WTC11 (cell line): ENCODE measurements around the gene TRIM38. TPM values are rescaled to one million over a fixed set of nuclear protein-coding genes. Genes with fewer than 3 reads are reported as not detected.
"Not testable (repeated sequence)": the region's sequence is repeated elsewhere in the genome, so short reads cannot be mapped to it uniquely, and the experiment has no call there.

Source experiments
- ATAC-seq: fragments of 200-7000 bp; cut with Tn5 transposase; 2 replicates; pipeline ENCODE4 v1.10.0; 2021; ENCODE audit warnings: mild to moderate bottlenecking, moderate library complexity
- CTCF ChIA-PET: fragments of 300-600 bp; sonication (Branson Sonifier 250); formaldehyde crosslinking; loops from one replicate; lab custom pipeline; 2021; ENCODE audit warnings: antibody characterized with exemption; lab: Charles Lee
- POLR2A ChIA-PET: fragments of 350-600 bp; sonication (Branson Sonifier 250); formaldehyde crosslinking; loops from one replicate; lab custom pipeline; 2021; ENCODE audit warnings: antibody characterized with exemption; lab: Charles Lee
- DNase-seq: peaks from one replicate; pipeline ENCODE4 v3.0.0; 2021; ENCODE audit warnings: low spot score
- H3K27ac Mint-ChIP-seq: 2 replicates; pipeline ENCODE4 v1.8.0; 2021; ENCODE audit warnings: mixed read lengths
- H3K27me3 Mint-ChIP-seq: 2 replicates; pipeline ENCODE4 v1.8.0; 2021; ENCODE audit warnings: low read depth, mild to moderate bottlenecking, moderate library complexity, mixed read lengths
- H3K36me3 Mint-ChIP-seq: 2 replicates; pipeline ENCODE4 v1.8.0; 2021; ENCODE audit warnings: mixed read lengths
- H3K4me1 Mint-ChIP-seq: 2 replicates; pipeline ENCODE4 v1.8.0; 2022; ENCODE audit warnings: mixed read lengths
- H3K4me3 Mint-ChIP-seq: 2 replicates; pipeline ENCODE4 v1.8.0; 2021; ENCODE audit warnings: mild to moderate bottlenecking, moderate library complexity, mixed read lengths
- H3K9me3 Mint-ChIP-seq: 2 replicates; pipeline ENCODE4 v1.8.0; 2021; ENCODE audit warnings: mixed read lengths
- CBFB ChIP-seq: sonication (generic); formaldehyde crosslinking; IDR thresholded peaks from 2 replicates; pipeline ENCODE4 v1.8.1; 2022; ENCODE audit warnings: mild to moderate bottlenecking, low read depth, missing genetic modification reagents
- CREM ChIP-seq: sonication (generic); formaldehyde crosslinking; IDR thresholded peaks from 2 replicates; pipeline ENCODE4 v1.8.1; 2022; ENCODE audit warnings: mild to moderate bottlenecking, missing genetic modification reagents, moderate library complexity
- ETV6 ChIP-seq: sonication (generic); formaldehyde crosslinking; IDR thresholded peaks from 2 replicates; pipeline ENCODE4 v1.8.1; 2022; ENCODE audit warnings: mild to moderate bottlenecking, missing genetic modification reagents
- FOXK1 ChIP-seq: sonication (generic); formaldehyde crosslinking; IDR thresholded peaks from 2 replicates; pipeline ENCODE4 v1.8.0; 2022; ENCODE audit warnings: mild to moderate bottlenecking, moderate library complexity, missing genetic modification reagents
- MXD4 ChIP-seq: fragments of 250-450 bp; sonication (Bioruptor Pico); IDR thresholded peaks from 2 replicates; pipeline ENCODE4 v1.8.0; 2021; ENCODE audit warnings: mild to moderate bottlenecking, moderate library complexity, borderline replicate concordance
- NR2C2 ChIP-seq: sonication (generic); formaldehyde crosslinking; IDR thresholded peaks from 2 replicates; pipeline ENCODE4 v1.8.0; 2022; ENCODE audit warnings: mild to moderate bottlenecking, missing genetic modification reagents
- SP1 ChIP-seq: sonication (generic); formaldehyde crosslinking; conservative IDR thresholded peaks from 2 replicates; pipeline ENCODE4 v1.8.1; 2022; ENCODE audit warnings: missing genetic modification reagents
- ZNF263 ChIP-seq: sonication (generic); formaldehyde crosslinking; IDR thresholded peaks from 2 replicates; pipeline ENCODE4 v1.8.1; 2022; ENCODE audit warnings: low read depth, mild to moderate bottlenecking, moderate library complexity, missing genetic modification reagents
- total RNA-seq: library from RNA; stranded (reverse); gene quantifications from 3 replicates; pipeline ENCODE4 v1.2.3, GENCODE V29; 2021
- TF ChIP-seq, protein P1 (sequence below): sonication (generic); formaldehyde crosslinking; IDR thresholded peaks from 2 replicates; pipeline ENCODE4 v1.8.0; 2022; ENCODE audit warnings: mild to moderate bottlenecking, missing genetic modification reagents
- TF ChIP-seq, protein P2 (sequence below): sonication (generic); formaldehyde crosslinking; IDR thresholded peaks from 2 replicates; pipeline ENCODE4 v1.8.0; 2023; ENCODE audit warnings: missing genetic modification reagents
- TF ChIP-seq, protein P3 (sequence below): sonication (generic); formaldehyde crosslinking; IDR thresholded peaks from 2 replicates; pipeline ENCODE4 v1.8.1; 2022; ENCODE audit warnings: low read depth, mild to moderate bottlenecking, moderate library complexity, missing genetic modification reagents, borderline replicate concordance
- TF ChIP-seq, protein P4 (sequence below): sonication (generic); formaldehyde crosslinking; IDR thresholded peaks from 2 replicates; pipeline ENCODE4 v1.8.1; 2023; ENCODE audit warnings: mild to moderate bottlenecking, moderate library complexity, missing genetic modification reagents
- TF ChIP-seq, protein P5 (sequence below): sonication (generic); formaldehyde crosslinking; IDR thresholded peaks from 2 replicates; pipeline ENCODE4 v1.8.0; 2022; ENCODE audit warnings: mild to moderate bottlenecking, missing genetic modification reagents
- TF ChIP-seq, protein P6 (sequence below): sonication (generic); formaldehyde crosslinking; IDR thresholded peaks from 2 replicates; pipeline ENCODE4 v1.8.0; 2022; ENCODE audit warnings: mild to moderate bottlenecking, missing genetic modification reagents

TRIM38 gene
- total RNA-seq, 1 experiment from 2014 or later = 1.6 TPM

DNA sequence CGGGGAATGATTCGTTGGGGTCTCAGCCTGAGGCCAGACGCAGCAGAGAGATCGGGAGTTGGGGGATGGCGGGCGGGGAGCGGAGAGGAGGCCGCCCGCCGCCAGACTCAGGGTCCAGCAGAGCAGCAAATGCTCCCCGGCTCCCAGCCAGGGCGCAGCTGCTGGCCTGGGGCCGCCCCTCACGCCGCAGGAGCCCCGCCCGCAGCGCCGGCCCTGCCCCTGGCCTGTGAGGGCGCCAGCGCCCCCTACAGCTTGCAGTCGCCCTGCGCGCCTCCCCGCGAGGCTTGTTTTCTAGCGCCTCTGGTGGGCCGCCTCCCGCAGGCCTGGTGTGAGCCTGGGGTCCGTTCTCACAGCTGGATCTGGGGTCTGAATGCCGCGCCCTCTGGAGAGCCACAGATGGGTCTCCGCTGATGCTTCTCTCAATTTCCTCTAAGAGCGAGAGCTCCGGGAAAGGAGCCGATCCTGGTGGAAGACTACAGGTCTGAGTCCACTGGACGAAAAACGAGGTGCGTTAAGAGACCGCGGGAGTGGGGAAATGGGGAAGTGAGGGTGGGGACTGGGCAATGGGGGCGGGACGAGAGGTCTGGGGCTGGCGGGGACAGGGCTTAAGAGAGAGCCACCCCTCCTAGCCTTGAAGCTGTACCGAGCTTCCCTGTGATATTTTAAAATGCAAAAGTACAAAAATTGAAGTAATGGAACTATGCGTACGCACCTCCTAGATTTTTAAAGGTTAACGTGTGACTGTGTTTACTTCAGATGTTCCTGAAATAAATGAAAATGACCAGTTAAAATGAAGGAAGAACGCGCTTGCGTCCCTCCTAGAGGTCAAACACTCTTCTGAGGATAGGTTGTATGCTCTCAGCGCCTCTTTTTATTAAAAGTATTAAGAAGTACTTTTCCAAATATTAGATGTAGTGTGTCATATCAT is 30.1 kb downstream of the TRIM38 start (continued):
- TF ChIP-seq, protein P1, sequence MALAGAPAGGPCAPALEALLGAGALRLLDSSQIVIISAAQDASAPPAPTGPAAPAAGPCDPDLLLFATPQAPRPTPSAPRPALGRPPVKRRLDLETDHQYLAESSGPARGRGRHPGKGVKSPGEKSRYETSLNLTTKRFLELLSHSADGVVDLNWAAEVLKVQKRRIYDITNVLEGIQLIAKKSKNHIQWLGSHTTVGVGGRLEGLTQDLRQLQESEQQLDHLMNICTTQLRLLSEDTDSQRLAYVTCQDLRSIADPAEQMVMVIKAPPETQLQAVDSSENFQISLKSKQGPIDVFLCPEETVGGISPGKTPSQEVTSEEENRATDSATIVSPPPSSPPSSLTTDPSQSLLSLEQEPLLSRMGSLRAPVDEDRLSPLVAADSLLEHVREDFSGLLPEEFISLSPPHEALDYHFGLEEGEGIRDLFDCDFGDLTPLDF (CRISPR knock-in tag) = no peak
- TF ChIP-seq, protein P2, sequence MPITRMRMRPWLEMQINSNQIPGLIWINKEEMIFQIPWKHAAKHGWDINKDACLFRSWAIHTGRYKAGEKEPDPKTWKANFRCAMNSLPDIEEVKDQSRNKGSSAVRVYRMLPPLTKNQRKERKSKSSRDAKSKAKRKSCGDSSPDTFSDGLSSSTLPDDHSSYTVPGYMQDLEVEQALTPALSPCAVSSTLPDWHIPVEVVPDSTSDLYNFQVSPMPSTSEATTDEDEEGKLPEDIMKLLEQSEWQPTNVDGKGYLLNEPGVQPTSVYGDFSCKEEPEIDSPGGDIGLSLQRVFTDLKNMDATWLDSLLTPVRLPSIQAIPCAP (CRISPR knock-in tag) = no peak
- TF ChIP-seq, protein P3, sequence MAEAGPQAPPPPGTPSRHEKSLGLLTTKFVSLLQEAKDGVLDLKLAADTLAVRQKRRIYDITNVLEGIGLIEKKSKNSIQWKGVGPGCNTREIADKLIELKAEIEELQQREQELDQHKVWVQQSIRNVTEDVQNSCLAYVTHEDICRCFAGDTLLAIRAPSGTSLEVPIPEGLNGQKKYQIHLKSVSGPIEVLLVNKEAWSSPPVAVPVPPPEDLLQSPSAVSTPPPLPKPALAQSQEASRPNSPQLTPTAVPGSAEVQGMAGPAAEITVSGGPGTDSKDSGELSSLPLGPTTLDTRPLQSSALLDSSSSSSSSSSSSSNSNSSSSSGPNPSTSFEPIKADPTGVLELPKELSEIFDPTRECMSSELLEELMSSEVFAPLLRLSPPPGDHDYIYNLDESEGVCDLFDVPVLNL (CRISPR knock-in tag) = no peak
- TF ChIP-seq ETV6 (peak; percentile 87), FOXK1 (CRISPR knock-in tag) (peak; percentile 57), CREM (CRISPR knock-in tag) (0 out of 2 replicates have a peak, but pooled peaks have one; percentile 65), CBFB (CRISPR knock-in tag) (0 out of 2 replicates have a peak, but pooled peaks have one; percentile 25), MXD4 (CRISPR knock-in tag) (no peak), SP1 (CRISPR knock-in tag) (peak; percentile 80), ZNF263 (no peak), NR2C2 (no peak)
- TF ChIP-seq, protein P4, sequence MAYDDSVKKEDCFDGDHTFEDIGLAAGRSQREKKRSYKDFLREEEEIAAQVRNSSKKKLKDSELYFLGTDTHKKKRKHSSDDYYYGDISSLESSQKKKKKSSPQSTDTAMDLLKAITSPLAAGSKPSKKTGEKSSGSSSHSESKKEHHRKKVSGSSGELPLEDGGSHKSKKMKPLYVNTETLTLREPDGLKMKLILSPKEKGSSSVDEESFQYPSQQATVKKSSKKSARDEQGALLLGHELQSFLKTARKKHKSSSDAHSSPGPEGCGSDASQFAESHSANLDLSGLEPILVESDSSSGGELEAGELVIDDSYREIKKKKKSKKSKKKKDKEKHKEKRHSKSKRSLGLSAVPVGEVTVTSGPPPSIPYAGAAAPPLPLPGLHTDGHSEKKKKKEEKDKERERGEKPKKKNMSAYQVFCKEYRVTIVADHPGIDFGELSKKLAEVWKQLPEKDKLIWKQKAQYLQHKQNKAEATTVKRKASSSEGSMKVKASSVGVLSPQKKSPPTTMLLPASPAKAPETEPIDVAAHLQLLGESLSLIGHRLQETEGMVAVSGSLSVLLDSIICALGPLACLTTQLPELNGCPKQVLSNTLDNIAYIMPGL (CRISPR knock-in tag) = peak; percentile 98
- TF ChIP-seq, protein P5, sequence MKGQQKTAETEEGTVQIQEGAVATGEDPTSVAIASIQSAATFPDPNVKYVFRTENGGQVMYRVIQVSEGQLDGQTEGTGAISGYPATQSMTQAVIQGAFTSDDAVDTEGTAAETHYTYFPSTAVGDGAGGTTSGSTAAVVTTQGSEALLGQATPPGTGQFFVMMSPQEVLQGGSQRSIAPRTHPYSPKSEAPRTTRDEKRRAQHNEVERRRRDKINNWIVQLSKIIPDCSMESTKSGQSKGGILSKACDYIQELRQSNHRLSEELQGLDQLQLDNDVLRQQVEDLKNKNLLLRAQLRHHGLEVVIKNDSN = no peak
- TF ChIP-seq, protein P6, sequence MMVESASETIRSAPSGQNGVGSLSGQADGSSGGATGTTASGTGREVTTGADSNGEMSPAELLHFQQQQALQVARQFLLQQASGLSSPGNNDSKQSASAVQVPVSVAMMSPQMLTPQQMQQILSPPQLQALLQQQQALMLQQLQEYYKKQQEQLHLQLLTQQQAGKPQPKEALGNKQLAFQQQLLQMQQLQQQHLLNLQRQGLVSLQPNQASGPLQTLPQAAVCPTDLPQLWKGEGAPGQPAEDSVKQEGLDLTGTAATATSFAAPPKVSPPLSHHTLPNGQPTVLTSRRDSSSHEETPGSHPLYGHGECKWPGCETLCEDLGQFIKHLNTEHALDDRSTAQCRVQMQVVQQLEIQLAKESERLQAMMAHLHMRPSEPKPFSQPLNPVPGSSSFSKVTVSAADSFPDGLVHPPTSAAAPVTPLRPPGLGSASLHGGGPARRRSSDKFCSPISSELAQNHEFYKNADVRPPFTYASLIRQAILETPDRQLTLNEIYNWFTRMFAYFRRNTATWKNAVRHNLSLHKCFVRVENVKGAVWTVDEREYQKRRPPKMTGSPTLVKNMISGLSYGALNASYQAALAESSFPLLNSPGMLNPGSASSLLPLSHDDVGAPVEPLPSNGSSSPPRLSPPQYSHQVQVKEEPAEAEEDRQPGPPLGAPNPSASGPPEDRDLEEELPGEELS (CRISPR knock-in tag) = peak; percentile 85; the same call in 1 of the 2 replicates

DNA sequence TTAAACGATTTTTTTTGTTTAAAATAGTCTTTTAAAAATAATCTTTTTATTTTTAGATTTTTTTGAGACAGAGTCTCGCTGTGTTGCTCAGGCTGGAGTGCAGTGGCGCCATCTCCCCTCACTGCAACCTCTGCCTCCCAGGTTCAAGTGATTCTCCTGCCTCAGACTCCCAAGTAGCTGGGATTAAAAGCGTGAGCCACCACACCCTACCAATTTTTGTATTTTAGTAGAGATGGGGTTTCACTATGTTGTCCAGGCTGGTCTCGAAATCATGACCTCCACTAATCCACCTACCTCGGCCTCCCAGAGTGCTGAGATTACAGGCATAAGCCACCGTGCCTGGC is 30.7 kb downstream of the TRIM38 start:
- not testable (repeated sequence) for H3K27me3 Mint-ChIP-seq, ATAC-seq, H3K36me3 Mint-ChIP-seq, DNase-seq, H3K9me3 Mint-ChIP-seq, H3K27ac Mint-ChIP-seq
- Mint-ChIP-seq H3K4me1 (peaks cover 32% of the 10 kb centered on the region), H3K4me3 (peak overlapping the region; percentile 96)
- POLR2A ChIA-PET = interaction anchor here (1.9 kb wide), 1 partner anchor 27 kb away, joined by 7 read pairs; a partner anchor contains a TSS
- CTCF ChIA-PET = interaction anchor here (0.7 to 3.5 kb wide), 15 partner anchors 8 to 714 kb away, joined by 3 to 24 read pairs (median 6); partner anchors contain the start of gene CARMIL1
